Heart left ventricle (tissue), 16 donors: Measurements from ENCODE around the gene CACNA2D1. TPM values are rescaled to one million over a fixed set of nuclear protein-coding genes. Genes with fewer than 3 reads are reported as not detected.

Experiments
- ATAC-seq, 4 donors: fragments of 200-7000 bp; cut with Tn5 transposase; one replicate each; pipeline ENCODE4 v1.9.1; 2020 to 2022; ENCODE audit warnings: moderate library complexity in 4 of 4, mild to moderate bottlenecking in 3 of 4, moderate number of reproducible peaks in 1 of 4
- DNase-seq, 5 donors: peaks; one replicate each; pipeline ENCODE4 v3.0.0-alpha.2; 2020
- H3K27ac ChIP-seq, 12 donors: fragments of 200-600 bp; sonication (generic) in 4 of 12; one replicate each; pipeline versions ENCODE4 v1.5.0 to v1.8.0; 2016 to 2022; ENCODE audit warnings: mild to moderate bottlenecking in 2 of 12
- H3K27me3 ChIP-seq, 9 donors: fragments of 200-600 bp; sonication (generic) in 2 of 9; one replicate each; pipeline versions ENCODE4 v1.5.1 to v1.8.0; 2016 to 2022; ENCODE audit warnings: mild to moderate bottlenecking in 3 of 9
- H3K36me3 ChIP-seq, 9 donors: fragments of 200-600 bp; sonication (generic) in 2 of 9; one replicate each; pipeline versions ENCODE4 v1.5.0 to v1.8.0; 2018 to 2022; ENCODE audit warnings: mild to moderate bottlenecking in 2 of 9
- H3K4me1 ChIP-seq, 12 donors: fragments of 200-600 bp; sonication (generic) in 4 of 12; one replicate each; pipeline versions ENCODE4 v1.5.0 to v1.8.0; 2016 to 2022; ENCODE audit warnings: mild to moderate bottlenecking in 3 of 12
- H3K4me3 ChIP-seq, 12 donors: fragments of 200-600 bp; sonication (generic) in 4 of 12; one replicate each; pipeline versions ENCODE4 v1.5.0 to v1.8.0; 2017 to 2022; ENCODE audit warnings: mild to moderate bottlenecking in 9 of 12, moderate library complexity in 4 of 12
- H3K9me3 ChIP-seq, 12 donors: fragments of 200-600 bp; sonication (generic) in 4 of 12; one replicate each; pipeline versions ENCODE4 v1.5.0 to v1.8.0; 2016 to 2022; ENCODE audit warnings: mild to moderate bottlenecking in 1 of 12
- CTCF ChIP-seq, 12 donors: fragments of 200-600 bp; sonication (generic) in 4 of 12; IDR thresholded peaks; one replicate each; pipeline versions ENCODE4 v1.5.0 to v1.8.0; 2018 to 2022; ENCODE audit warnings: antibody characterized with exemption in 12 of 12, mild to moderate bottlenecking in 5 of 12
- POLR2A ChIP-seq, 2 donors: fragments of 450-650 bp; IDR thresholded peaks; one replicate each; pipeline ENCODE4 v1.6.1; 2017; ENCODE audit warnings: antibody characterized with exemption in 2 of 2, mild to moderate bottlenecking in 2 of 2, moderate library complexity in 2 of 2
- WGBS, 4 donors: extraction: QIAGEN DNeasy Blood & Tissue Kit in 2 of 4; methylation state at CpG; one replicate each; pipeline versions ENCODE4 v1.1.5 to v1.1.7; 2013 to 2018; 5-methylcytosine and 5-hydroxymethylcytosine counted together
- intact Hi-C, 10 donors: fragments of 100-400 bp; cut with DNase I; formaldehyde crosslinking; loops; one replicate each; pipeline versions ENCODE4 v1.11.1 to v1.14.2; 2022
- polyA plus RNA-seq, 2 donors: library from polyadenylated mRNA; stranded (reverse); fragments of 200-250 nt; gene quantifications; one replicate each; pipeline ENCODE4 v1.2.3, GENCODE V29; 2013
- total RNA-seq, 9 donors: library from RNA; depleted of rRNA in 2 of 9; stranded (reverse); fragments of >200 nt in 2 of 9; fragmentation: NEBNext Ultra II Directional in 3 of 9; extraction: Animal tissue kit (Norgen Biotek cat#: 25700) in 3 of 9; gene quantifications; one replicate each; pipeline versions ENCODE4 v1.1.0 to v1.2.4, GENCODE V29; 2016 to 2023
- donor health status: ischemic (EF 13 %, LVEDD 7.1; RV severe dilation, severe dysfunction).
- donor health status: healthy with polysubstance abuse.
- donor health status: DM: no; HTN: yes; CAD: no.
- donor health status: DM: no; HTN: no; CAD: no.
- donor health status: ischemic (EF 25% LVEDD 6.9; RV normal size, moderate dysfunction).
- donor health status: ischemic (EF 25% LVEDD 5.7; RV mildly dilated, moderate dysfunction).
- donor health status: healthy.
- donor health status: DM: yes; HTN: yes; CAD: no.
- donor health status: ischemic (EF 35%, LVEDD 5.7; RV mildly dilated, moderate dysfunction).
- donor health status: nonischemic (EF 11% LVEDD 7.7; RV severe dilation, severe dysfunction).
- donor health status: DM: yes; HTN: yes; CAD: no.
- donor health status: PGD.
- donor health status: ischemic (EF 29% LVEDD 5.4; RV normal size, mild dysfunction).
- donor health status: nonischemic (EF 23%, LVEDD 6.1; RV moderate dilation, normal function).

CACNA2D1 gene
- total and polyA plus RNA-seq, 11 donors, result 13.5 to 122 (median 55.5) TPM

GRCh38 chr7:82250598-82250997 lies 193.0 kb downstream of the CACNA2D1 start:
- Histone ChIP-seq H3K27ac (no peak overlapping the region), H3K4me3 (no peak overlapping the region), H3K27me3 (no peaks in the 10 kb centered on the region), H3K4me1 (peaks cover 0 to 32% (median 4%) of the 10 kb centered on the region in 12 donors), H3K36me3 (no peaks in the 10 kb centered on the region), H3K9me3 (peaks cover 0 to 4% (median 0%) of the 10 kb centered on the region in 12 donors)
- intact Hi-C loops, result no loop called here
- ATAC-seq, result no peak
- TF ChIP-seq POLR2A (IDR thresholded peaks at IDR 0.05) (no peak), CTCF (IDR thresholded peaks at IDR 0.05) (no peak)
- no peak for DNase-seq

GRCh38 chr7:82249979-82250378 lies 193.6 kb downstream of the CACNA2D1 start:
- ATAC-seq (peak in 2 of 4 donors; percentile 14 to 49), DNase-seq (no peak)
- peaks cover 0 to 4% (median 0%) of the 10 kb centered on the region in 12 donors for H3K9me3 ChIP-seq
- WGBS, 4 donors, result 89 to 95% (median 94%) methylated on average over 2 of the region's 2 CpGs
- TF ChIP-seq POLR2A (IDR thresholded peaks at IDR 0.05), result no peak
- TF ChIP-seq CTCF (IDR thresholded peaks at IDR 0.05), result no peak
- H3K4me1 ChIP-seq, result peaks cover 0 to 32% (median 4%) of the 10 kb centered on the region in 12 donors
- no peak overlapping the region for H3K4me3 ChIP-seq
- H3K36me3 ChIP-seq, result no peaks in the 10 kb centered on the region
- intact Hi-C loops, result no loop called here
- no peaks in the 10 kb centered on the region for H3K27me3 ChIP-seq
- no peak overlapping the region for H3K27ac ChIP-seq

GRCh38 chr7:82247814-82248433 lies 195.7 kb downstream of the CACNA2D1 start:
- Histone ChIP-seq H3K4me3 (no peak overlapping the region), H3K9me3 (peaks cover 0 to 4% (median 0%) of the 10 kb centered on the region in 12 donors), H3K36me3 (no peaks in the 10 kb centered on the region), H3K4me1 (peaks cover 0 to 30% (median 3%) of the 10 kb centered on the region in 12 donors), H3K27ac (no peak overlapping the region), H3K27me3 (no peaks in the 10 kb centered on the region)
- peak in 2 of 4 donors; percentile 50 to 54 for ATAC-seq
- DNase-seq, result no peak
- 58 to 70% (median 60%) methylated on average over 3 of the region's 3 CpGs for WGBS, 4 donors
- TF ChIP-seq CTCF (IDR thresholded peaks at IDR 0.05) (peak in 11 of 12 donors; percentile 19 to 58 (median 45)), POLR2A (IDR thresholded peaks at IDR 0.05) (no peak)
- intact Hi-C loops, result no loop called here

- no peaks in the 10 kb centered on the region for H3K36me3 ChIP-seq
- TF ChIP-seq POLR2A (IDR thresholded peaks at IDR 0.05) (no peak), CTCF (IDR thresholded peaks at IDR 0.05) (no peak)
- ATAC-seq (no peak), DNase-seq (no peak)
- 76 to 83% (median 80%) methylated on average over 3 of the region's 3 CpGs for WGBS, 4 donors
- no peak overlapping the region for H3K27ac ChIP-seq
- H3K4me1 ChIP-seq, result peaks cover 0 to 15% (median 0%) of the 10 kb centered on the region in 12 donors
- no peaks in the 10 kb centered on the region for H3K27me3 ChIP-seq
- no peaks in the 10 kb centered on the region for H3K9me3 ChIP-seq
- intact Hi-C loops, result no loop called here
- H3K4me3 ChIP-seq, result no peak overlapping the region
These were observed 198.5 kb downstream of the CACNA2D1 start for GRCh38 chr7:82244947-82245517.
